K562 (cell line): ENCODE measurements around the gene PDCD6IP. TPM values are rescaled to one million over a fixed set of nuclear protein-coding genes. Genes with fewer than 3 reads are reported as not detected.

Experiments
- CAMTA2 ChIP-seq: fragments of 250-450 bp; sonication (Bioruptor Pico); conservative IDR thresholded peaks from 2 replicates; pipeline ENCODE4 v1.5.1; 2022
- CBX8 ChIP-seq: fragments of 200-600 bp; sonication (generic); IDR thresholded peaks from 2 replicates; pipeline ENCODE4 v1.6.1; 2012; ENCODE audit warnings: borderline replicate concordance, mixed run types, low read depth, mild to moderate bottlenecking, moderate library complexity, mixed read lengths, low read length, control low read depth, inconsistent platforms; ENCODE audit not compliant: poor library complexity, severe bottlenecking; ENCODE audit errors: extremely low read depth
- CEBPB ChIP-seq: fragments of 450-650 bp; IDR thresholded peaks from 2 replicates; pipeline ENCODE4 v1.6.1; 2016; ENCODE audit warnings: missing genetic modification characterization, missing compliant biosample characterization
- ELF1 ChIP-seq: fragments of 200-800 bp; sonication (Bioruptor generic); IDR thresholded peaks from 2 replicates; pipeline ENCODE4 v1.6.1; 2016; ENCODE audit warnings: missing genetic modification characterization, missing compliant biosample characterization
- ETS1 ChIP-seq: conservative IDR thresholded peaks from 2 replicates; pipeline ENCODE4 v1.6.1; 2011; ENCODE audit warnings: low read depth, mild to moderate bottlenecking, low read length; ENCODE audit not compliant: control insufficient read depth
- HDAC3 ChIP-seq: fragments of 450-650 bp; IDR thresholded peaks from 2 replicates; pipeline ENCODE4 v1.6.1; 2018; ENCODE audit warnings: borderline replicate concordance, mild to moderate bottlenecking, moderate library complexity; ENCODE audit not compliant: partially characterized antibody
- HEY1 ChIP-seq: fragments of 250-450 bp; sonication (Bioruptor Pico); IDR thresholded peaks from 2 replicates; pipeline ENCODE4 v1.5.0; 2020; ENCODE audit warnings: mild to moderate bottlenecking, moderate library complexity, borderline replicate concordance
- HMBOX1 ChIP-seq: sonication (generic); IDR thresholded peaks from 2 replicates; pipeline ENCODE4 v1.6.1; 2016
- KDM5B ChIP-seq: fragments of 200-600 bp; sonication (generic); IDR thresholded peaks from 2 replicates; pipeline ENCODE4 v1.6.1; 2012; ENCODE audit warnings: low read depth, mild to moderate bottlenecking, moderate library complexity, low read length, control low read depth, inconsistent platforms; ENCODE audit not compliant: insufficient replicate concordance
- KLF16 ChIP-seq: IDR thresholded peaks from 2 replicates; pipeline ENCODE4 v1.6.1; 2016; ENCODE audit warnings: antibody characterized with exemption
- LCOR ChIP-seq: sonication (generic); formaldehyde crosslinking; IDR thresholded peaks from 2 replicates; pipeline ENCODE4 v1.8.0; 2022; ENCODE audit warnings: mild to moderate bottlenecking, missing genetic modification reagents
- LEF1 ChIP-seq: fragments of 450-650 bp; IDR thresholded peaks from 2 replicates; pipeline ENCODE4 v1.6.1; 2016; ENCODE audit warnings: mild to moderate bottlenecking
- MAFF ChIP-seq: IDR thresholded peaks from 2 replicates; pipeline ENCODE4 v1.6.1; 2012; ENCODE audit warnings: low read length, improper control_type of control experiment
- MEF2A ChIP-seq: IDR thresholded peaks from 2 replicates; pipeline ENCODE4 v1.6.1; 2011; ENCODE audit warnings: low read depth, mild to moderate bottlenecking, low read length, moderate library complexity; ENCODE audit not compliant: control insufficient read depth
- PML ChIP-seq: IDR thresholded peaks from 2 replicates; pipeline ENCODE4 v1.6.1; 2012; ENCODE audit warnings: low read length, inconsistent platforms
- RCOR1 ChIP-seq, 2 experiments: IDR thresholded peaks; 2 replicates each; pipeline ENCODE4 v1.6.1; 2012; ENCODE audit warnings: low read depth in 2 of 2, low read length in 2 of 2, borderline replicate concordance in 1 of 2, improper control_type of control experiment in 1 of 2
- RFX1 ChIP-seq: fragments of 450-650 bp; IDR thresholded peaks from 2 replicates; pipeline ENCODE4 v1.6.1; 2016; ENCODE audit warnings: mild to moderate bottlenecking, moderate library complexity
- RFX5 ChIP-seq: IDR thresholded peaks from 2 replicates; pipeline ENCODE4 v1.6.1; 2011; ENCODE audit warnings: low read depth, mild to moderate bottlenecking, improper control_type of control experiment, low read length
- SOX6 ChIP-seq: fragments of 450-650 bp; IDR thresholded peaks from 2 replicates; pipeline ENCODE4 v1.6.1; 2014; ENCODE audit warnings: mild to moderate bottlenecking
- SP1 ChIP-seq: sonication (generic); formaldehyde crosslinking; IDR thresholded peaks from 2 replicates; pipeline ENCODE4 v1.8.1; 2022; ENCODE audit warnings: mild to moderate bottlenecking, missing genetic modification reagents
- TAF15 ChIP-seq: fragments of 200-400 bp; formaldehyde crosslinking; IDR thresholded peaks from 2 replicates; pipeline ENCODE4 v1.6.1; 2017; ENCODE audit warnings: mild to moderate bottlenecking, low read depth, low read length, moderate library complexity
- THRAP3 ChIP-seq: fragments of 450-650 bp; IDR thresholded peaks from 2 replicates; pipeline ENCODE4 v1.6.1; 2016; ENCODE audit warnings: mild to moderate bottlenecking, inconsistent platforms, borderline replicate concordance
- ZNF121 ChIP-seq: sonication (generic); formaldehyde crosslinking; conservative IDR thresholded peaks from 2 replicates; pipeline ENCODE4 v1.8.0; 2022; ENCODE audit warnings: missing genetic modification reagents
- ZNF174 ChIP-seq: fragments of 250-450 bp; sonication (Bioruptor Pico); IDR thresholded peaks from 2 replicates; pipeline ENCODE4 v1.4.0; 2020; ENCODE audit warnings: mild to moderate bottlenecking
- ZNF583 ChIP-seq: fragments of 250-450 bp; sonication (Bioruptor Pico); IDR thresholded peaks from 2 replicates; pipeline ENCODE4 v1.4.0; 2020
- ZNF639 ChIP-seq, 2 experiments: fragments of 200-800 bp in 1 of 2; sonication (Bioruptor generic) in 1 of 2; sonication (generic) in 1 of 2; formaldehyde crosslinking in 1 of 2; IDR thresholded peaks in 1 of 2; conservative IDR thresholded peaks in 1 of 2; 2 replicates each; pipeline versions ENCODE4 v1.5.0 to v1.6.1; 2016 to 2020; ENCODE audit warnings: missing compliant biosample characterization in 1 of 2, missing genetic modification characterization in 1 of 2, missing genetic modification reagents in 1 of 2
- ZNF699 ChIP-seq: fragments of 250-450 bp; sonication (Bioruptor Pico); IDR thresholded peaks from 2 replicates; pipeline ENCODE4 v1.8.0; 2021; ENCODE audit warnings: mild to moderate bottlenecking, moderate library complexity; ENCODE audit not compliant: insufficient replicate concordance
- polyA plus RNA-seq, 8 experiments: library from polyadenylated mRNA; depleted of rRNA in 4 of 8; stranded (reverse) in 5 of 8; unstranded in 3 of 8; fragments of >200 nt; fragmentation: Nextera tagmentation in 2 of 8; fragmentation: Illumina TruSeq in 1 of 8; extraction: Ambion mirVana in 2 of 8; extraction: Trizol in 1 of 8; gene quantifications; 2 replicates each; pipeline versions ENCODE4 v1.2.1 to v1.2.3, GENCODE V29; 2011 to 2014; ENCODE audit warnings: inconsistent platforms in 1 of 8, missing spikeins in 1 of 8
- total RNA-seq, 7 experiments: library from RNA; depleted of rRNA in 6 of 7; stranded (reverse); fragments of >200 nt in 6 of 7; fragmentation: Illumina TruSeq in 2 of 7; extraction: Trizol in 2 of 7; gene quantifications; 2 replicates each; pipeline versions ENCODE4 v1.2.1 to v1.2.3, GENCODE V29; 2011 to 2021; ENCODE audit warnings: low replicate concordance in 1 of 7

PDCD6IP gene
- total and polyA plus RNA-seq, 9 of the 15 experiments (the other 6 are each of a cell fraction or from before 2014, with no cell fraction given), result 40.2 to 302 (median 122) TPM

GRCh38 chr3:33883951-33884561 is 85.6 kb downstream of the PDCD6IP start (continued):
- 0 out of 4 replicates have a peak, but pooled peaks of 1 of the 2 experiments have one; percentile 10 for TF ChIP-seq RCOR1 (IDR thresholded peaks at IDR 0.05; ENCODE audit: borderline replicate concordance in 1 of 2, low read depth in 2 of 2, low read length in 2 of 2)
- peak; percentile 5; the same call in 1 of the 2 replicates for TF ChIP-seq KLF16
- TF ChIP-seq ZNF699, result no peak
- no peak for TF ChIP-seq CEBPB
- peak; percentile 31; the same call in 1 of the 2 replicates for TF ChIP-seq SP1 (CRISPR knock-in tag)
- TF ChIP-seq PML, result 0 out of 2 replicates have a peak, but pooled peaks have one; percentile 8
- TF ChIP-seq ETS1, result no peak
- TF ChIP-seq CBX8, result no peak
- TF ChIP-seq RFX1, result no peak
- no peak for TF ChIP-seq RFX5
- no peak for TF ChIP-seq HMBOX1
- no peak for TF ChIP-seq CAMTA2 (CRISPR knock-in tag)
- TF ChIP-seq LEF1, result no peak
- TF ChIP-seq ELF1 (tag), result no peak
- no peak for TF ChIP-seq ZNF583
- no peak for TF ChIP-seq TAF15
- no peak for TF ChIP-seq HDAC3
- no peak for TF ChIP-seq ZNF174 (CRISPR knock-in tag)
- no peak for TF ChIP-seq KDM5B
- peak; percentile 53; the same call in 1 of the 2 replicates for TF ChIP-seq SOX6
- no peak for TF ChIP-seq MEF2A
- no peak for TF ChIP-seq HEY1
- TF ChIP-seq LCOR (CRISPR knock-in tag), result no peak
- TF ChIP-seq MAFF, result no peak
- no peak for TF ChIP-seq ZNF639 (CRISPR knock-in tag; conservative IDR thresholded peaks at IDR 0.05 in 1 of 2, IDR thresholded peaks at IDR 0.05 in 1 of 2)
- no peak for TF ChIP-seq ZNF121 (CRISPR knock-in tag)
- TF ChIP-seq THRAP3, result no peak
